ENCODE data around the gene ADRA2C.
A peak's percentile ranks its signal among the peaks of the same experiment; 100 is the strongest.

ADRA2C gene

DNA sequence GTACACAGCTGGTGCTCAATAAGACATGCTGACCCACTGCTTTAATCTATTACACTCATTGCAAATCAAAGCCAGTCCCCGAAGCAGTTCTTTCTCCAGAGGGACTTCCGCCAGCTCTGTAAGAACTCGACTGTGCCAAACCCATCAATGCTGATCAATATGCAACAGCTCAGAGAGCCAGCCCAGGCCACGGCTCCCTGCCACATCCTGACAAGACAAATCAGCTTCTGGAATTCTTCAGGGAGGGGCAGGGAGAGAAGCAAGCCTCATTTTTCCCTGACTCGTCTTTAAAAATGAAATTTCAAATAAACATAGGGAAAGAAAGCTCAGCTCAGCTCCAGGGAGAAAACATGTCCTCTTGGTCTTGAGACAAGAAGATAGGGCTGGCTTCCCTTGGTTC is 5.3 kb upstream of the ADRA2C start:
- Histone ChIP-seq H3K4me3 (no peak overlapping the region), H3K9ac (ENCODE audit: insufficient read length) (no peak overlapping the region), H3K36me3 (ENCODE audit: insufficient read depth, low read length) (no peaks in the 10 kb centered on the region), H3K27ac (no peak overlapping the region), H3K9me3 (ENCODE audit: low read depth, low read length) (no peaks in the 10 kb centered on the region)
- TF ChIP-seq FOXP2 (optimal IDR thresholded peaks at IDR 0.05; ENCODE audit: control extremely low read depth, extremely low read length, insufficient read depth) (no peak), EZH2 (IDR thresholded peaks at IDR 0.05) (no peak)
- DNase-seq (ENCODE audit: low read depth, low spot score), result no peak

- no peak for DNase-seq (ENCODE audit: low read depth, low spot score)
- TF ChIP-seq FOXP2 (optimal IDR thresholded peaks at IDR 0.05; ENCODE audit: control extremely low read depth, extremely low read length, insufficient read depth), result no peak
- TF ChIP-seq EZH2 (IDR thresholded peaks at IDR 0.05), result no peak
- no peak for TF ChIP-seq POLR2AphosphoS5 (IDR thresholded peaks at IDR 0.05; ENCODE audit: borderline replicate concordance, low read depth, low read length)
- Histone ChIP-seq H3K9me3 (ENCODE audit: low read depth, low read length) (no peaks in the 10 kb centered on the region), H3K4me3 (no peak overlapping the region), H3K9ac (ENCODE audit: insufficient read length) (no peak overlapping the region), H3K36me3 (ENCODE audit: insufficient read depth, low read length) (no peaks in the 10 kb centered on the region), H3K27ac (no peak overlapping the region)
Observed at GRCh38 chr4:3762264-3762663, 3.9 kb upstream of the ADRA2C start.

- Histone ChIP-seq H3K9ac (ENCODE audit: insufficient read length) (no peak overlapping the region), H3K4me3 (no peak overlapping the region), H3K9me3 (ENCODE audit: low read depth, low read length) (no peaks in the 10 kb centered on the region), H3K36me3 (ENCODE audit: insufficient read depth, low read length) (no peaks in the 10 kb centered on the region), H3K27ac (no peak overlapping the region)
- no peak for DNase-seq (ENCODE audit: low read depth, low spot score)
- TF ChIP-seq FOXP2 (optimal IDR thresholded peaks at IDR 0.05; ENCODE audit: control extremely low read depth, extremely low read length, insufficient read depth) (no peak), EZH2 (IDR thresholded peaks at IDR 0.05) (no peak), POLR2AphosphoS5 (IDR thresholded peaks at IDR 0.05; ENCODE audit: borderline replicate concordance, low read depth, low read length) (no peak)
Observed at GRCh38 chr4:3762753-3763549, 3.2 kb upstream of the ADRA2C start.

- no peak for DNase-seq (ENCODE audit: low read depth, low spot score)
- H3K9ac ChIP-seq (ENCODE audit: insufficient read length), result no peak overlapping the region
- no peaks in the 10 kb centered on the region for H3K9me3 ChIP-seq (ENCODE audit: low read depth, low read length)
- TF ChIP-seq POLR2AphosphoS5 (IDR thresholded peaks at IDR 0.05; ENCODE audit: borderline replicate concordance, low read depth, low read length), result no peak
- no peak for TF ChIP-seq FOXP2 (optimal IDR thresholded peaks at IDR 0.05; ENCODE audit: control extremely low read depth, extremely low read length, insufficient read depth)
- TF ChIP-seq EZH2 (IDR thresholded peaks at IDR 0.05), result no peak
- peak overlapping the region; percentile 60 for H3K4me3 ChIP-seq
- H3K27ac ChIP-seq, result no peak overlapping the region
- no peaks in the 10 kb centered on the region for H3K36me3 ChIP-seq (ENCODE audit: insufficient read depth, low read length)
Observed at GRCh38 chr4:3765271-3766035, 732 bp upstream of the ADRA2C start.

DNA sequence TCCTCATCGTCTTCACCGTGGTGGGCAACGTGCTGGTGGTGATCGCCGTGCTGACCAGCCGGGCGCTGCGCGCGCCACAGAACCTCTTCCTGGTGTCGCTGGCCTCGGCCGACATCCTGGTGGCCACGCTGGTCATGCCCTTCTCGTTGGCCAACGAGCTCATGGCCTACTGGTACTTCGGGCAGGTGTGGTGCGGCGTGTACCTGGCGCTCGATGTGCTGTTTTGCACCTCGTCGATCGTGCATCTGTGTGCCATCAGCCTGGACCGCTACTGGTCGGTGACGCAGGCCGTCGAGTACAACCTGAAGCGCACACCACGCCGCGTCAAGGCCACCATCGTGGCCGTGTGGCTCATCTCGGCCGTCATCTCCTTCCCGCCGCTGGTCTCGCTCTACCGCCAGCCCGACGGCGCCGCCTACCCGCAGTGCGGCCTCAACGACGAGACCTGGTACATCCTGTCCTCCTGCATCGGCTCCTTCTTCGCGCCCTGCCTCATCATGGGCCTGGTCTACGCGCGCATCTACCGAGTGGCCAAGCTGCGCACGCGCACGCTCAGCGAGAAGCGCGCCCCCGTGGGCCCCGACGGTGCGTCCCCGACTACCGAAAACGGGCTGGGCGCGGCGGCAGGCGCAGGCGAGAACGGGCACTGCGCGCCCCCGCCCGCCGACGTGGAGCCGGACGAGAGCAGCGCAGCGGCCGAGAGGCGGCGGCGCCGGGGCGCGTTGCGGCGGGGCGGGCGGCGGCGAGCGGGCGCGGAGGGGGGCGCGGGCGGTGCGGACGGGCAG is 792 bp downstream of the ADRA2C start:
- H3K9me3 ChIP-seq (ENCODE audit: low read depth, low read length), result no peaks in the 10 kb centered on the region
- H3K9ac ChIP-seq (ENCODE audit: insufficient read length), result no peak overlapping the region
- no peaks in the 10 kb centered on the region for H3K36me3 ChIP-seq (ENCODE audit: insufficient read depth, low read length)
- TF ChIP-seq POLR2AphosphoS5 (IDR thresholded peaks at IDR 0.05; ENCODE audit: borderline replicate concordance, low read depth, low read length) (no peak), FOXP2 (optimal IDR thresholded peaks at IDR 0.05; ENCODE audit: control extremely low read depth, extremely low read length, insufficient read depth) (no peak), EZH2 (IDR thresholded peaks at IDR 0.05) (no peak)
- H3K27ac ChIP-seq, result no peak overlapping the region
- 0 out of 2 replicates have a peak overlapping the region, but pooled peaks have one; percentile 18 for H3K4me3 ChIP-seq
- DNase-seq (ENCODE audit: low read depth, low spot score), result no peak

GRCh38 chr4:3767570-3768288 is 1.5 kb downstream of the ADRA2C start:
- H3K4me3 ChIP-seq, result no peak overlapping the region
- no peak overlapping the region for H3K27ac ChIP-seq
- no peak overlapping the region for H3K9ac ChIP-seq (ENCODE audit: insufficient read length)
- no peaks in the 10 kb centered on the region for H3K9me3 ChIP-seq (ENCODE audit: low read depth, low read length)
- no peaks in the 10 kb centered on the region for H3K36me3 ChIP-seq (ENCODE audit: insufficient read depth, low read length)
- TF ChIP-seq EZH2 (IDR thresholded peaks at IDR 0.05), result no peak
- TF ChIP-seq FOXP2 (optimal IDR thresholded peaks at IDR 0.05; ENCODE audit: control extremely low read depth, extremely low read length, insufficient read depth), result no peak
- TF ChIP-seq POLR2AphosphoS5 (IDR thresholded peaks at IDR 0.05; ENCODE audit: borderline replicate concordance, low read depth, low read length), result no peak
- no peak for DNase-seq (ENCODE audit: low read depth, low spot score)

- Histone ChIP-seq H3K36me3 (ENCODE audit: insufficient read depth, low read length) (no peaks in the 10 kb centered on the region), H3K27ac (no peak overlapping the region), H3K4me3 (no peak overlapping the region), H3K9ac (ENCODE audit: insufficient read length) (no peak overlapping the region), H3K9me3 (ENCODE audit: low read depth, low read length) (no peaks in the 10 kb centered on the region)
- no peak for TF ChIP-seq FOXP2 (optimal IDR thresholded peaks at IDR 0.05; ENCODE audit: control extremely low read depth, extremely low read length, insufficient read depth)
- TF ChIP-seq POLR2AphosphoS5 (IDR thresholded peaks at IDR 0.05; ENCODE audit: borderline replicate concordance, low read depth, low read length), result no peak
- TF ChIP-seq EZH2 (IDR thresholded peaks at IDR 0.05), result no peak
- DNase-seq (ENCODE audit: low read depth, low spot score), result no peak
Observed at GRCh38 chr4:3768842-3769641, 2.9 kb downstream of the ADRA2C start.
